Measurements from ENCODE around the gene RNF144A.

The RNF144A gene

DNA sequence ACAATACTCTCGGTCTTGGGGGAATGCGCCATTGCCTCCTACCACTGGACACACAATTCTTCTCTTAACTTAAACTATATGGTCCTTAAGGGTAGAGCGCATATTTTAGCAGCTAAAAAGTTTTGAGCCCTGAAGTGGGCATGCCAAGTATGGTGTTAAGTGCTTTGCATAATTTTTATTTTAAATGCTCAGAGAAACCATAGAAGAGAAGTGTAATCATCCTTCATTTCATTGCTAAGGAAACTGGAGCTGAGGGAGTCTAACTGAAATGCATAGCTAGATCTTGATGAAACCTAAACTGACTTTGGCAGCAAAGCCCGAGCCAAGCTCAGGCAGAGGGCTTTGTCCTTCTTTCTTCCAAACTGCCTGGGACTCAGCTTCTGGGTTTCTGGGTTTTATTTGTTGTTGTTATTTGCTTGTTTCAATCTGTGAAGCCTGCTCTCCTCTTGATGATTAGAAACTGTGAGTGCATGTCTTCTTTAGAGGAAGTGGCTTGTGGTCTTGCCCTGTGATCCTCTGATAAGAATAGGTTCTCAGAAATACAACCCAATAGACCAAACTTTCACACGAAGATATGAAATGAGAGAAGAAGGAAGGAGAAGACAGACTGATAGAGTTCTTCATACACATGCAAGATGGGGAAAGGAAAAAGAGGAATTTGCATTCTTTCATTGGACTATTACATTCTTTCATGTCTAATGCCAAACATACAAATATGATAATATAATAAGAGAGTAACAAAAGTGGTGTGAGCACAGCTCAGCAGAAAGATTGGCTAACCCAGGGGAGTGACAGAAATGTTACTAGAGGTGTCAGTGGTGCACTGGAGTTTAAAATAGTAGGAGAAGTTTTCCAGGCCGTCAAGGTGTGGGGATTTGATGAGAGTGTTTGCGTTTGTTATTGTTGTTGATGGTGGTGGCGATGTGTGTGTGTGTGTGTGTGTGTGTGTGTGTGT lies 7.5 kb upstream of the RNF144A start:
- no peak for DNase-seq

DNA sequence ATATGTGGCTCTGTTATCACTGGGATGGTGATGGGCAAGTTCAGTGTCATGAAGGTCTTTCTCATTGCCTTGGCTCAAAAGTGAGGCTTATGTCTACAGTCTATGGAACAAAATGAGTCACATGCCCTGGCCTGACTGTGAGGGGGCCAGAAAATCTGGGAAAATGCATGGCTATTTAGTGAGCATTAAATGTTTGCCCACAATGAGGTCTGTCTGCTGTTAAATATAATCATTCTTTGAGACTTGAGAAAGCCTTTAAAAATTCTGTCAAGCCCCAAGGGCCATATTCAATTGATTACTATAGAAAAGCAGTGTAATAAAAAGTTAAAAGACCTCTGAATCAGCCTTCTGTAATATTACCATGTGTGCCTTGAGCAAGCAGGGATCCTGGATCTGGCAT lies 5.5 kb upstream of the RNF144A start:
- no peak for DNase-seq

DNA sequence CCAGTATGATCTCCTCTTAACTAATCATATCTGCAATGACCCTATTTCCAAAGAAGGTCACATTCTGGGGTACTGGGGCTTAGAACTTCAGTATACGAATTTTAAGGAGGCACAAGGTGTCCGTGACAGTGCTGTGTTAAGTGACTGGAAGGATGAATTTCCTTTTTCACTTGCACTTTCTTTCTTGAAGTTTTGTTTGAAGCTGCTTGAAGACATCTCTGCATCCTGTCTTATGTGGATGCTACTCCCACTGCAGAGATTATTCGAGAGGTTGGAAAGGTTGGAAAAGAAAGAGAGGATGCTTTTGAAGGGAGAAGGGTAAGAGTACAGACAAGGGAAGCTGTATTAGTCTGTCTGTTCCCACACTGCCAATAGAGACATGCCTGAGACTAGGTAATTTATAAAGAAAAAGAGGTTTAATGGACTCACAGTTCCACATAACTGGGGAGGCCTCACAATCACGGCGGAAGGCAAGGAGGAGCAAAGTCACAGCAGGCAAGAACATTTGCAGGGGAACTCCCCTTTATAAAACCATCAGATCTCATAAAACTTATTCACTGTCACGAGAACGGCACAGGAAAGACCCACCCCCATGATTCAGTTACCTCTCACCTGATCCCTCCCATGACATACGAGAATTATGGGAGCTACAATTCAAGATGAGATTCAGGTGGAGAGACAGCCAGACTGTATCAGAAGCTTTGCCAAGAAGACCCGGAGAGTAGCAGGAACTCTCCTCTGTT lies 3.6 kb upstream of the RNF144A start:
- no peak for DNase-seq

DNA sequence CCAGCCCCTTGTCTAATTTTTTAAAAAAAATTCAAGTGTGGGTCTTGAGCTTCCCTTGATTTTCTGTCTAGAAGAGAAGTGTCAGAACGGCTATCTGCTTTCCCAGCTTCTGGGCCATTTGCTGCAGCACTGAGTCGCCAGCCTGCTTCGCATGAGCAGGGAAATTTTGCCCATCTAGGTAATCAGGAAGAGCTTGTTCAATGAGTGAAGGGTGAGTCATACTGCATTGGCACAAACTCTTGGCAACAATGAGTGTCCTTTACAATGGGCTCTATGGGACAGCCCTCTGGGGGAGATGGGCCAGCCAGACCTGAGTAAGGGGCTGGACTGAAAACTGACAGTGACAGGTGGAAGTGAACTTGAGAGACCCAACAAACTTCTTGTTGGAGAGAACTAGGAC lies 2.4 kb upstream of the RNF144A start:
- DNase-seq, result no peak

DNA sequence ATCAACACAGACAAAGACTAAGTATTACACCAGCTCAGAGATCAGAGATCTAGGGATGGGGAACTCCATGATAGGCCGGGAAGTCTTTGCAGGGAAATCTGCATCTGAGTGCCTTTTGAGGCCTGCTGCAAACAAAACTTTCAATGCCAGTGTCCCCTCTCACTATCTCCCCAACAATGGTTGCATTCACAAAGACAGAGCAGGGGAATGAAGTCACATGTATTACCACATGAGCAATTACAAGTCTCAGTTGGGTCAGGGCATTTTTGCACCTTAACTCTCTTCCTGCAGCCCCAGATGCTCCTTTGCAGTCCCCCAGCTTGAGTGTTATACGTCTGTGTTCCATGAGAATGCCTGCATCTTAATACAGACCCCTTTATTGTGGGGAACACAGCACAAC lies 1.8 kb upstream of the RNF144A start:
- no peak for DNase-seq

DNA sequence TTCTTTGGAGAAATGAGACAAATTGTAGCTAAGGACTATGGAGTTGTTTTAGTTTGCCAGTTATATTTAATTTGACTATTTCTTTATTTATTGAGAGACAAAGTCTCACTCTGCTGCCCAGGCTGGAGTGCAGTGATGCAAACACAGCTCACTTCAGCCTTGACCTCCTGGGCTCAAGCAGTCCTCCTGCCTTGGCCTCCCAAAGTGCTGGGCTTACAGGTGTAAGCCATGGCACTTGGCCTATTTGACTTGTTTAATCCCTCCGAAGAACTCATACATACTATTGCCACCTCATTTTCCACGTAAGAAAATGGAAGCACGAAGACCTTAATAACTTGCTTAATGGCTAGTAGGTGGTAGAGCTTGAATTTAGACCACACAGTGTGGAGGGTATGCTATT lies 988 bp upstream of the RNF144A start:
- no peak for DNase-seq

DNA sequence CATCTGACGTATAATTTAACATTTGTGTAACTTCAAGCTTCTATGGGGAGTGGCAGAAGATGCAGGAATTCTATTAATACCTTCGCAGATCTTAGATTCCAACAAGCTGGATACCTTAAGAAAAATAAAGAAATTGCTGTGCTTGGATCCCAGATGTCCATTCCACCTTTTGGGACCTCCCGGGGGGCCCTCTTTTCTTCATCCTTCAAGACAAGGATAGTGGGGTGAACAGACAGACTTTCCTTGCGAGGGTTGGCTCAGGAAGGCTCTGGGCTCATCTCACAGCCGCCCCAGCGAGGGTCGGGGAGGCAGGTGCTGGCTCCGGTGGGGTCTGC lies 509 bp upstream of the RNF144A start:
- DNase-seq, result no peak

DNA sequence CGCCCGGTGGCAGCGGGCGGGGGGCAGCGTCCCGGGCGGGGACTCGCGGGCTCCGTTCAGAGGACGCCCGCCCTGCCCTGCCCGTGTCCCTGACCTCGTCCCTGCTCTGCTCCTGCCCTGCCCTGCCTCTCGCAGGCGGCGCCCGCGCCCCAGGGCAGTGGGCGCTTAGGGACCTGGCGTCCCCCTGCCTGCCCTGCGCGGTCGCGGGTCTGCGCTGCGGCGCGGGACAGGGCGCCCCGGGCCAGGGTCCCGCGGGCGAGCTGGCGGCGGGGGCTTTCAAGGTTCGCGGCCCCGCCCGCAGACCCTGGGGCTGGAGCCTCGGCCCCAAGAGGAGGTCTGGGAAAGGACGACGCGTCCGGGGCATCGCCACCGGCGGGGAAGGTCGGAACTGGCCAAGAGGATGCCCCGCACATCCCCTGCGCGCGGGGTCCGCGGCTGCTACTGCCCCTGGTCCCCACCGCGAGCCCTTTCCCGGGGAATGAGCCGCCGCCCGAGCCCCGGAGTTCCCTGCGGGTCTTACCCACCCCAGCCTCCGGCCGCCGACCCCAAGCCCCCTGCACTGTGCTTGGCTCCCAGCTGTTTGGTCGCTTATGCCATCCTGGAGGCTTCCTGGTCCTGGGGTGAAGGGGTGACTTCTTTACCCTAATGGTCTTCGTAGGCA lies 679 bp downstream of the RNF144A start:
- DNase-seq, result no peak

DNA sequence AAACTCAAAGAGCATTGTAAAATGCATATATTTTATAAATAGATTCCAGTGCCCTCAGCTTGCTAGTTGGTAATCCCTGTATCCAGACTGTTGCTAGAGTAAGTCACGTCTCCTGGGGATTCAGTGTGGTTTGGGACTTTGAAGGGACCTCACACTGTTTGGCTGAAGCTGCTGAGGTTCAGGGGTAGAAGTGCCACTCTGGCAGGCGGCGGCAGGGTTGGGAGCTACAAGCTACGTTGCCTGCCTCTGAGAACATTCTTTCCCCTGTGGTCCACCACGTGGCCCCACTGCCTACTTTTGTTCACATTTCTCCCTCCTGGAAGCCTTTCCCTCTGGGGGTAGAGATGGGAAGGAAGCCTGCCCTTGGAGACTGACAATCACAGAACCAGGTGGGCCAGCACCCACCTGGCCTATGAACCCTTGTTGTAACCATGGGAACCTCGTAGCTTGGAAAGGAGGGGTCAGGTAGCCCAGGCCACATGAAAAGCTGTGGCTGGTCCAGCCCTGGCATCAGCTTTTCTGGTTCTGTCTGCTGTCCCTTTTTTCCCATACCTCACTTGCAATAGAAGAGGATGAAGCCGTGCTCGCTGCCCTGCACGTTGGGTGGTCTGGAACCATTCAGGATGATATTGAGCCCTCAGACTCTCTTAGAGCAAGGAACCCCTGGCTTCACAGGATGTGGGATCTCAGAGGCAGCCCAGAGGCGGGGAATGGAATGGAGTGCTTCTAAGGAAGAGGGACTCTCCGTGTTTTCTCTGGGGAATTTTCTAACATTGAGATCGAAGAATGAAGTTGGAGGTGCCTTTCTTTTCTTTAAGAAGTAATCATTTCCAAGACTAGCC lies 2.9 kb downstream of the RNF144A start:
- DNase-seq, result no peak

DNA sequence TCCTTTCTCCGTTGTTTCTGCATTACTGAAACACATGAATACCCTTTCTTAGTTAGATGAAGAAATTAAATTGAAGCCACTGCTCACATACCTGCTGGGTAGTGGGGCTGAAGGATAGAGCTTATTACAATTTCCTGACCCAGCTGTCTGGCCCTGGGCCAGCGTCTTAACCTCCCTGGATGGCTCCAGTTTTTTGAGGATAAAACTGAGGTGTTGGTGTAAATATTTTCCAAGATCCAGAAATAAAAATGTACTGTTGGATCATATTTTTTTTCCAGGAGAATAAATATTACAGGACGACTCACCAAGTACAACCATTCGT lies 3.5 kb downstream of the RNF144A start:
- no peak for DNase-seq

DNA sequence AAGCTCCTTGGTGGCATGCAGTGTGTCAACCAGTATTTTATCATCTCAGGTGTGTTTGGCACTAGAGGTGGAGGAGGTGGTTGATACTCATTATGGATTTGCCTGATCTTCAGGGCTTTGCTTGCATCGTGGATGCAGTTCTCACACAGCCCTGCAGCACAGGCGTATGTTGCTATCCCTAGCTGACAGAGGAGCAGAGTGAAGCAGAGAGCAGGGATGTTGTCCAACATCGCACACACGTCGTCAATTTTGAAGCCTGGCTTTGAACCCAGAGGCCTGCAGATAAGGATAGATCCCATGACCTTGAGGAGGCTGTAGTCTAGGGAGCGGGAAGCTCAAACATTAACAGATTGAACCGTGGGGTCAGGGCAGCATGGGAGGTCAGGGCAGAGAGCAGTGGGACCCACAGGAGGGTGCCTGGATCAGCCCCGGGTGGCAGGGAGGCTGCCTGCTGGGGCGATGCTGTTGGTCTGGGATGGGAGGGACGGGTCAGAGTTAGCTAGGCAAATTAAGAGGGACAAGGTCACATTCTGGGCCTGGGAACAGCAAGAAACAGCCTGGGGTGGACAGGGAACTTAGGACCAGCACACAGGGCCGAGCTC lies 4.2 kb downstream of the RNF144A start:
- DNase-seq, result no peak

DNA sequence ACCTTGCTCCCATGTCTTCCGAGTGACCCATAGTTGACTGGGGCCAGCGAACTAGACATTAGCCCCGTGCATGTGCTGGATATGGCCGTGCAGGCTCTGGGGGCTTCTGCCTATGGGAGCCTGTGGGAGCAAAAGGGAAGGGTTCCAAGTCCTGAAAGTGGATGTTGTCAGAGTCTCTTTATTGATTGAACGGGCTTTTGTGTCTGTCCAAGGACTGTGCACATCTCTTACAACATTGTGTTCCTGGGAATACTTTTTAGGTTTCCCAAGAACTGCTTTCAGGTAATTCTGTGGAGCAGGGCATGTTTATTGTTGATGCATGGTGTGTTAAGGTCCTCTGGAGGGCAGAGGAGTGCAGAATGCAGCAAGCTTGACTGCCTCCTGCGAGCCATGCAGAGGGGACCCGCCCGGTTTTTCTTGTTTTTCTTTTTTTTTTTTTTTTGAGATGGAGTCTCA lies 5.0 kb downstream of the RNF144A start:
- no peak for DNase-seq

DNA sequence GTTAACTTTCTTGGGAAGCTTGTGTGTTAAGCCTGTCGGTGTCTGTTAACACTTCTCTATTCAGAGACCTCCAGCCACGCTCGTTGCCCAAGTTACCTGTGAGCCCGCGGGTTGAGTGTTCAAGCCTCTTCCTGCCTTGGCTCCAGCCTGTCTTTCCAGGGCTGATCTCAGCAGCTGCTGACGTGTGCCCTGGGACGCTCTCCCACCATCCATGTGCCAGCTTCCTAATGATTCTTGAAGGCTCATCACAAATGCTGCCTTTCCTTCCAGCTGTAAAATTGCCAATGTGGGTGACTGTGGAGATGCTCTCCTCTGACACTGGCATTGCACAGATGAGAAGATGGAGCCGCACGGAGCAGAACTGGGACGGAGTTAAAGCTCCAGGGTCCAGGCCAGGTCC lies 6.1 kb downstream of the RNF144A start:
- DNase-seq, result no peak

DNA sequence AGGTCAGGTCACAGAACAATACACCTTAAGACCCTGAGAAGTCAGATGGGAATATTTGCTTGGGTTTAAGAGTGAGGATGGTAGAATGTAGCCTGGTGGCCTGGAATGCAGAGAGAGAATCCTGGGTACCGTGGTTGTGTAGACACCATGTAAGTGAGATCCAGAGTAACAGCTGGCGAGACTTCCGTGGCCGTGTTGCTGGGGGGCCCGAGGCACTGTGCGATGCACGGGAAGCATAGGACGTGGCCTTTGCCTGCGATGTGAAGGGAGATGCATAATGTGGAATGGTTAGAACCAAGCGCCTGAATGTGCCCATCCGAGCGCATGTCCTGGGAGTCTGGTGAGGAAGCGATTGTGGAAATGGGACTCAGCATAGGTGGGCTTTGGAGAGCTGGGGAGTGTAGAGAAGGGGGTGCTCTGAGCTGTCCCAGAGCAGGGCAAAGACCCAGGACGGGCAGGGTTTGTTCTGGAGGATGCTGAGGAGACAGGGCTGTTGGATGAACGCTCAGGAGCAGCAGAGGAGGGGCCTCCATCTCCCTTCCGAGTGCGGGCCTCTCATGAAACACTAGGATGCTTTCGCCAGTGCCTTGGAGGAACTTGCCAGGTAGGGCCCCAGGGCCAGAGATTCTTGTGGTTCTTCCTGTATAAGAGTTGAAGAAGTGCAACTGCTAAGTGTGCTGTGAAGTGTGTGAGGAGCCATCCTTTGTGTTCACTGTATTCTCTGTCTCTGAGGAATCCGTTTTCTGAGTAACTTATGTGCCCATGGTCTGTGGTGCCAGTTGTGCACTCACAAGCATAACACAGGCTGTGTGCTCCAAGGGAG lies 7.1 kb downstream of the RNF144A start:
- DNase-seq, result no peak

DNA sequence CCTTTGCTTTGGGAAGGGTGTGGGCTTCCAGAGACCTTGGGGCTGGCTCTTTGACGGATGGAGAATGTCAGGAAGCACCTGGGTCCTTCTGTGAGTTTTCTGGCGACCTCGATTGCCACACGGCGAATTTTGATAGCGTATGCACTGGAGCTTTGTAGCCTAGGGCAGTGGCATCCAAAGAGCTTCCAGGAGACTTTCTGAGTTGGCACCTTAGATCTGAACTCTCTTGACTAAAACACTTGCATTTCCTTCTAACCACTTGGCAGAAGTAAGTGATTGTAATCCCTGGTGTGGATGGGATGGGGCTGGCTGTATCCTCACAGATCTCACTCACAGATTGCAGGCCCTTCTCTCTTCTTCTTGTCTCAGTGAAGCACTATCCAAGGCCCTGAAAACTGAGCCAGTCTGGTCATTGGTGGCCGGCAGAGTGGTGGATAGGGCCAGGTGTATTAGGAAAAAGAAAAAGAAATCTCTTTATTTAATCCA lies 7.8 kb downstream of the RNF144A start:
- DNase-seq, result no peak

DNA sequence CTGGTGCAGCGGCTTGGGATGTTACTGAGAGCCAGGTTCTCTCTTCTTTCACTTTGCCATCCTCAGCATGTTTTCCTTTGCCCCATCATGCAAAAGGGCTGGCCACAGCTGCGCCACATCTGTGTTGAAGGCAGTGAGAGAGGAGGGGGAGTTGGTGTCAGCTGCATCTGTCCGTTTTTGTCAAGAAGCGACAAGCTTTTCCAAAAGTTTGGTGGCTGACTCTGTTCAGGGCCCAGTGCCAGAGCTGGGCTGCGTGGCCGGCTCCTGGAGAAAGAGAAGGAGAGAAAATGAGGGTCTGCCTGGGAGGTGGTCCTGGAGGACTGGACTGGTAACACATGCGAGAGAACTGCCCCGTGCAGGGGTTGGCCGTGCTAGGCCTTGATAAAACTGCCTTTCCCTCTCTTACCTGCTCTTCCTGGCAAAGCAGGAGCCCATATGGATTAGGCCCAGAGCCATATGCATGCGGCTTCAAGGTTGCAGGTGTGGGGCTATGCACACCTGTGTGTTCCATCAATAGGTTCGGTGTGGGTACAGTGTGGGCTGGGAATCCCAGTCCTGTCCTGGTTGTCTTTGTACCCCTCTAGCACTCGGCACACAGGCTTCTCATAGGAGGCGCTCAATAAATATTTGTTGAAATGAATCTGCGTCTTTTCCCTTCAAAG lies 9.0 kb downstream of the RNF144A start:
- no peak for DNase-seq

DNA sequence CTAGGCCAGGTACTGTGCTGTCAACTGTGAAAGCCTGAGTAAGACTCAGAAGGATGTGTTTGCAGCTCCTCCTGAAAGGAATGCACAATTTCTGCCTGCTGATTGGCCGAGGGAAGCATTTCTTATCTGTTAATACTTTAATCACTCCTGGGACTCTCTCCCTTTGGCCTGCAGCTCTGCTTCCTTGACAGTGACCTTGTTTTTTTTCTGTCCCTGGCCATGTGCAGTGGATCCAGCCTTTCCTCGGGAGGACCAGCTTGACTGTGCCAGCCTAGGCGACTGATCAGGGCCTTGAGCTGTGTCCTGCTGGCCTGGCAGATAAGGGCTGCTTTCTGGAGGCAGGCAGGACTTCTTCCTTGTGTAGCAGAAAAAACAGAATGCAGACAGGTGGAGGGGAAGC lies 10.0 kb downstream of the RNF144A start:
- no peak for DNase-seq

DNA sequence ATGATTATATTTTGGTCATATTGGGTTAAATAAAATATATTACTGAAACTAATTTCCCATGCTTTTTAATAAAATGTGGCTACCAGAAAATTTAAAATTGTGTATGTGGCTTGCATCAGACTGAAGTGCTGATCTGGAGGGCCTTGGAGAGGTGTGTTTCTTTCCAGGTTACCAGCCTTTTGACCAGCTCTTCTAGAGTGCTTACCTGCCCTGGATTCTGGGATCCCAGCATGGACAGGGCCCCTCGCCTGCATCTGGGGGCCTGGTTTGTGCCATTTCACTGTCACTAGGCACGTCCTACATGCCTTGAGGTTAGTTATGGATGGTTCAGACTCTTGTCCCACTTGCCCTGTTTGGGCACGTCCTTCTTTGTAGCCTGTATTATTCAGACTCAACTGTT lies 10.5 kb downstream of the RNF144A start:
- no peak for DNase-seq

DNA sequence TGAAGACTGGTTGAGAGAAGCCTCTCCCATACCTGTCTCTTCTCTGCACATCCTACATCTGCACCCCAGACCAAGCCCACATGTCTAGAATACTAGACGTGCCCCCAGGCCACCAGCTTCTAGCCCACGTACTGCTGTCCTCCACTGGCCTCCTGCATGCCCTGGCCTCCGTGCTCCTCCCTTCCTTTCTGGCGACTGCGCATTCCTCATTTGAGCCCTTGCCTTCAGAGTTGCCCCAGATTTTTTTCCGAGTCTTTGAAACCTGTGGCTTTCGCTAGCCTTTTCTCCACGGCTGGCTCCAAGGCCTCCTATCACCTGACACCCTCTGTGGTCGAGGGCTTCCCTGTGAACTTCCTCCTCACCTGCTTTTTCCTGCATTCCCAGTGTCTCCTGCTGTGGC lies 11.2 kb downstream of the RNF144A start:
- no peak for DNase-seq

DNA sequence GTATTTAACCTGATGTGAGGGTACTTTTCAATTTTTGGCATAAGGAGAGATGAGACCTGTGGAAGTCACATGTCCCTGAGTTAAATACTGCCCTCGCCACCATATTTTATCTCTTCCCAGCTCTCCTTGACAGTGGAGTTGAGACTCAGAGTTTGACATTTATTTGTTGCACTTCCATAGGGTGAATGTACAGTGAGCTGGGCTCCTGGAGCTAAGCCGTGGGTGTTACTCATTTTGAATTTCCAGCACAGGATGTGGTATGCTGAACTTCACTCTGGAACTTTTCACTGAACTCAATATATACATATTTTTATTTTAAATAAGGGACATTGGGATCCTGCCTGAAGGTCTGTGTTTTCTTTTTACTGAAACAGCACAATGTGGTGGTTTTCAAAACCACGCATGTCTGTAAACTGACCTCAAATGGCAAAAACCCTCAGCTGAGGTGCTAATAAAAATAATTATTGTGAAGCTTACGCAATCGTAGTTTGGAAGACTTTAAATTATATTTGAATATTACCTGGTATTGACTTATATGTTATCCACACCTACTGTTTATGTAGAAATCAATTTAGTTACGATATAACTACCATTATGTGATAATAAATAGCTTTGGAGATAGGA lies 12.1 kb downstream of the RNF144A start:
- no peak for DNase-seq

All from CD4-positive, alpha-beta T cell treated with Interferon gamma for 1 hour (primary cell).